Fibroblast of the conjunctiva (primary cell): Measurements from ENCODE around the gene TNFSF13.

Source experiments
- DNase-seq: peaks from one replicate; pipeline ENCODE4 v3.0.0-alpha.2; 2010; ENCODE audit warnings: low read depth

TNFSF13 gene

DNA sequence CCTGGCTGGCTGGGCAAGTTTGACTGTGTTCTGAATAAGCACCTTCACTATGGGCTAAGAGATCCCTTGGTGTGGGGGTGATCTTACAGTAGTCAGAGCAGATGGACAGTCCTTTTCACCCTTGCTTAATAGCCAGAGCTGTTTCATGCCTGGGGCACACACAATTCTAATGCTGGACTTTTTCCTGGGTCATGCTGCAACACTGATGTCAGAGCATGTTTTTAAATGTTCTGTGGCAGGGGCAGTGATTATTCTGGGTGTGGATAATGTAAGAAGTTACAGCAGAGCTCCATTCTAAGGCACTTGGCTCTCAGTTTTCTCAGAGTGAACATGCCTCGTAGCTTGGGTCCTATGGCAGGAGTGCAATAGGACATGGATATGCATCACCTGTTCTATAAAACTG, 16.9 kb downstream of the TNFSF13 start:
- no peak for DNase-seq

DNA sequence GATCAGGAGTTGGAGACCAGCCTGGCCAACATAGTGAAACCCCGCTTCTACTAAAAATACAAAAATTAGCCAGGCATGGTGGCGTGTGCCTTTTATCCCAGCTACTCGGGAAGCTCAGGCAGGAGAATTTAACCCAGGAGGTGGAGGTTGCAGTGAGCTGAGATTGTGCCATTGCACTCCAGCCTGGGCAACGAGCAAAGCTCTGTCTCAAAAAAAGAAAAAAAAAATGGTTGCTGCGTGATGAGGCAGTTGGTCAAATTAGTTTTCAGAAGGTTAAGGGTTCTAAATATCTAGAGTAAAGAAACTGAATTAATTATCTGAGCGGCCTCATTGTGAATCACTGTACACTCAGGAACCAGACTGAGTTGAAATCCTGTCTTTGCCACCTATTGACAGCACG, 17.4 kb downstream of the TNFSF13 start:
- DNase-seq = no peak

DNA sequence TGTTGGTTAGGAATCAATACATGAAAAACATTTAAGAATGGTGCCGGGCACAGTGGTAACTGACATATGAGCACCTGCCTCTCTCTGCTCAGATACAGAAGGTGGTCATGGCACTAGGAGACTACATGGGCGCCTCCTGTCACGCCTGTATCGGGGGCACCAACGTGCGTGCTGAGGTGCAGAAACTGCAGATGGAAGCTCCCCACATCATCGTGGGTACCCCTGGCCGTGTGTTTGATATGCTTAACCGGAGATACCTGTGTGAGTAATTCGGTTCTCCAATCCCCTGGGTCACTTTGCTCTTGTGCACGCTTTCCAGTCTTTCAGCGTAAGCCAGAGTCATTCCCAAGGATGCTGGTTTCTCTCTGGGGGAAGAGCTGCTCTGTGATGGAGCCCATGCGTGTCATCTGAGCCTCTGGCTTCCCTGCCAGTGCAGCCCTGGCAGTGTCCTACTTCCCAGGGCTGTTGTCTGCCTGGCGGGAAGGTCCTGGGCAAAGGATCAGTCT, 17.9 kb downstream of the TNFSF13 start:
- no peak for DNase-seq

DNA sequence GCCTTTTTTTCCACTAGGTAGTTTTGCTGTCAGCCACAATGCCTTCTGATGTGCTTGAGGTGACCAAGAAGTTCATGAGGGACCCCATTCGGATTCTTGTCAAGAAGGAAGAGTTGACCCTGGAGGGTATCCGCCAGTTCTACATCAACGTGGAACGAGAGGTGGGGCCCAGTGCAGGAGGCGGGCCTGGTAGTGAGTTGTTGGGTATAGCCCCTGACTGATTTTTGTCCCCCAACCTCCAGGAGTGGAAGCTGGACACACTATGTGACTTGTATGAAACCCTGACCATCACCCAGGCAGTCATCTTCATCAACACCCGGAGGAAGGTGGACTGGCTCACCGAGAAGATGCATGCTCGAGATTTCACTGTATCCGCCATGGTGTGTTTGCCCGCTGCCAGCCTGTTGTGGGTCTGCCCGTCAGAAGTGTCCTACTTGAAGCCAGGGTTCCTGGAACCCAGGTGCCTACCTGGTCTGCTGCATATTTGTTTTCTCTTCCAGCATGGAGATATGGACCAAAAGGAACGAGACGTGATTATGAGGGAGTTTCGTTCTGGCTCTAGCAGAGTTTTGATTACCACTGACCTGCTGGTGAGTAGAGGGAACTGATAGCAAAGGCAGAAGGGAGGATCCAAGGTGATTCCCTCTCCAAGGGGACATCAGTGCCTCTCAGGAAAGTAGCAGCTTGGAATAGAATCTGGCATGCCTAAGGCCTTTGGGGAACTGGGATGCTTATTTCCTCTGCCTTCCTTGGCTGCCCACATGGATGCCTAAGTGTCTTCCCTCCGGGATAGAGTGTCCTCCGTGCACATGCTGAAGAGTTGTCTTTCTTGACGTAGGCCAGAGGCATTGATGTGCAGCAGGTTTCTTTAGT, 19.0 kb downstream of the TNFSF13 start:
- DNase-seq = no peak

- peak; percentile 75 for DNase-seq
Measured at GRCh38 chr17:7579001-7579833, 20.7 kb downstream of the TNFSF13 start, which contains the start of gene CD68. Gene CD68 (plus strand): TSS chr17:7579638. CDS start chr17:7579678, 40 bp downstream.

DNA sequence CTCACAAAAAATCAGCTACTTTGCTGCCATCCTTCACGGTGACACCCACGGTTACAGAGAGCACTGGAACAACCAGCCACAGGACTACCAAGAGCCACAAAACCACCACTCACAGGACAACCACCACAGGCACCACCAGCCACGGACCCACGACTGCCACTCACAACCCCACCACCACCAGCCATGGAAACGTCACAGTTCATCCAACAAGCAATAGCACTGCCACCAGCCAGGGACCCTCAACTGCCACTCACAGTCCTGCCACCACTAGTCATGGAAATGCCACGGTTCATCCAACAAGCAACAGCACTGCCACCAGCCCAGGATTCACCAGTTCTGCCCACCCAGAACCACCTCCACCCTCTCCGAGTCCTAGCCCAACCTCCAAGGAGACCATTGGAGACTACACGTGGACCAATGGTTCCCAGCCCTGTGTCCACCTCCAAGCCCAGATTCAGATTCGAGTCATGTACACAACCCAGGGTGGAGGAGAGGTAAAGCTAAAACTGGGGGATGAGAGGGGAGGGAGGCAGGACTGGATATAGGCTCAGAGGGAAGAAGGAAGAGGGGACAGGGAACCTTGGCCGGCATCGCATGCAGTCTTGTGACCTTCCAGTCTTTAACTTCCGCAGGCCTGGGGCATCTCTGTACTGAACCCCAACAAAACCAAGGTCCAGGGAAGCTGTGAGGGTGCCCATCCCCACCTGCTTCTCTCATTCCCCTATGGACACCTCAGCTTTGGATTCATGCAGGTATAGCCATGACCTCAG, 21.5 kb downstream of the TNFSF13 start:
- DNase-seq = no peak

DNA sequence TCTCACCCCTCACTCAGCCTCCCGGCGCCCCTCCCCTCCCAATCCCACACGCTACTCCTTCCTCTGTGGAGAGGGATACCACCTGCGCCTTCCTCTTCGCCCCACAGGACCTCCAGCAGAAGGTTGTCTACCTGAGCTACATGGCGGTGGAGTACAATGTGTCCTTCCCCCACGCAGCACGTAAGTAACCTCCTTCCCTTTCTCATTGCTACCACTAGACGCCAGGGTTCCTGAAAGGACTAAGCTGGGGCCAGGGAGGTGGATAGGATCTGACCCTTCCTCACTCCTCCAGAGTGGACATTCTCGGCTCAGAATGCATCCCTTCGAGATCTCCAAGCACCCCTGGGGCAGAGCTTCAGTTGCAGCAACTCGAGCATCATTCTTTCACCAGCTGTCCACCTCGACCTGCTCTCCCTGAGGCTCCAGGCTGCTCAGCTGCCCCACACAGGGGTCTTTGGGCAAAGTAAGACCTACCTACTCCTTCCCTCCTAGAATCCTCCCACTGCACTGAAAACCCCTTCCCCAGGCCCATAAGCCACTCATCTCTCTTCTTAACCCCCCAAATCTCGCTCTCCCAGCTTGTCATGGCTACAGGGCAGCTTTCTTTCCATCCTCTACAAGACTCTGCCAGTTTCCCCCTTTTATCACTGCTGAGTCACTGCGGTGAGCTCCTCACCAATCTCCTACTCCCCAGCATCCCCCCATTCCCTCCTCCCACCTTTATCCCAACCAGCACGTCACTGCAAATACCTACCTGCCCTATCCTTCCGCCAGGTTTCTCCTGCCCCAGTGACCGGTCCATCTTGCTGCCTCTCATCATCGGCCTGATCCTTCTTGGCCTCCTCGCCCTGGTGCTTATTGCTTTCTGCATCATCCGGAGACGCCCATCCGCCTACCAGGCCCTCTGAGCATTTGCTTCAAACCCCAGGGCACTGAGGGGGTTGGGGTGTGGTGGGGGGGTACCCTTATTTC, 22.3 kb downstream of the TNFSF13 start:
- no peak for DNase-seq

DNA sequence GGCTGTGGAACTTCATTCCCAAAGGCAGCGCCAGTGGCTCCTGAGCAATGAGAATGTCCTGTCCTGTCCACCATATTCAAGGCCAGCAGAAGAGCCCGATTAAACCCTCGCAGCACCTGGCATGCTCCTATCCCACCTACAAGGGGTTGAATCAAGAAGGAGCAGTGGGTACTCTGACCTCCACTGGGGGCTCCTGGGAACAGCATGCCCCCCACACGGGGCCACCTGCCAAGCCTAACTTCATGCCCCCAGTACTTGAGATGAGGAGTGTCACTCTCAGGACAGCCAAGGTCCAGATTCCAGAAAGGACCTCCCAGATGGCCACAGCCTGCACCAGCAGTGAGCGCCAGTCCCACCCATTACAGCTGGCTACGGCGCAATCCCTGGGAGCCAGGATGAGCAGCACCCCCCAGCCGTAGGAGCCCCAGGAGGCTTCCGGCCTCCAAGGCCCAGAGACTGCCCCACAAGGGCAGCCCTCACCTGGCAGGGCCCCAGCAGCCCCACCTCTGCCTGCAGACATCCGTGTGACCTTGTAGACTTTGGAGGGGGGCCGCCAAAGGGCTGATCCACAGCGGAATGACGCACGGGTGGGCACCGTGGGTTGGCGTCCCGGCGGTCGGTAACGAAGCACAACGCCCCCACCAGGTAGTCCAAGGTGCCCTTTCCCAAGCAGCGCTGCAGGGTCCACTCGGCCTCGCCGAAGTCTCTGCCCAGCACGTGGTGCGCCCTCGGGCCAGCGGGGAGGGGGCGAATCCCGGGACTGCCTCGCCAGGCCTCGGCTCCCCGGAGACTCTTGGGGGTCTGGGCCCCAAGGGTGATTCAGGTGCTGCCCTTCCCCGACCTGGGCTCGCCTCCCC, 24.1 kb downstream of the TNFSF13 start:
- no peak for DNase-seq

- peak; percentile 96 for DNase-seq
Measured at GRCh38 chr17:7583253-7584109, 24.9 kb downstream of the TNFSF13 start, which contains the start of gene MPDU1. Gene MPDU1 (plus strand): TSS chr17:7583852. CDS start chr17:7583863, 11 bp downstream.

DNA sequence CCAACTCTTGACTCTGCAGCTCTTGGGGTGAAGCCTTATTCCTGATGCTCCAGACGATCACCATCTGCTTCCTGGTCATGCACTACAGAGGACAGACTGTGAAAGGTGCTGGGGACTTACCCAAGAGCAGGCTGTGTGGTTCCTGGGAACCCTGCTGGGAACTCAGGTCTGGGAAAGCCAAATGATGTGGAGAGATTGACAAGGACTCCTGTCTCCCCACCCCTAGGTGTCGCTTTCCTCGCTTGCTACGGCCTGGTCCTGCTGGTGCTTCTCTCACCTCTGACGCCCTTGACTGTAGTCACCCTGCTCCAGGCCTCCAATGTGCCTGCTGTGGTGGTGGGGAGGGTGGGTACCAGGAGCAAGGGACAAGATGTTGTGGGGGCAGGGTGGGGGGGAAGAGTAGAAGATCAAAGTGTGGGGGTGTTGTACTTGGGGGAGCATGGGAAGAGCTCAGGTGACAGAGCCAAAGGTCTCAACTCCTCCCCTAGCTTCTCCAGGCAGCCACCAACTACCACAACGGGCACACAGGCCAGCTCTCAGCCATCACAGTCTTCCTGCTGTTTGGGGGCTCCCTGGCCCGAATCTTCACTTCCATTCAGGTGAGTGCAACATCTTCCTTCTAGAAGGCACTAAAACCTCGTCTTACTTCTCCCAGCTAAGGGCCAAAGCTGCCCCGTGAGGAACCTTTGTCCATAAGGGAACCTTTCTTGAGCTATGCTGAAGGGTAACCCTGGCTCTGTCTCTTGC, 28.3 kb downstream of the TNFSF13 start:
- DNase-seq = no peak

DNA sequence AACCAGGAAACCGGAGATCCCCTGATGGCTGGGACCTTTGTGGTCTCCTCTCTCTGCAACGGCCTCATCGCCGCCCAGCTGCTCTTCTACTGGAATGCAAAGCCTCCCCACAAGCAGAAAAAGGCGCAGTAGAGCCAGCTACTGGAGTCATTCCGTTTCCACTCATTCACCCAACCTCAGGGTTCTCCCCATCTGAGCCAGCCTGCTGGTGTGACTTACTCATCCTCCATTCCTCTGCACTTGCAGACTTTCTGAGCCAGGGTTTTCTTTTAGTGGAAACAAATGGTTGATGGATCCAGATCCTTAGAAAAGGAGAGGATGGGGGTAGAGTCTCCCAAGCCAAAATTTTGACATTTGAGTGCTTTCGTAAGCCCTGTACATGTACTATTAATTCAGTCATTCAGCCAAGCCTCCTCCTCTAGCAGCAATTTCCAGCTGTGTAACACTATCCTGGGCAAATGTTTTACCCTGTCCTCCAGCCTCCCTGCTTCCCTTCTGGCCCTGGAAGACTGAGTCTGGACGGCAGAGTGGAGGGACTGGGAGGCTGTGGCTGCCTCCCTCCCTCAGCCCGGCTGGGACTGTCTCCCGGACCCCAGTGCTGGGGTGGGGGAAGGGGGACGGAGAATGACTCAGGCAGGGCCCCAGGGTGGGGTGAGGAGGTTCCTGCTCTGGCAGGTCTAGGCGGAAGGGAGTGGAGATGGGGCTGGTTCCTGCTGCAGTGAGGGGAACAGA, 29.0 kb downstream of the TNFSF13 start:
- DNase-seq = peak; percentile 76

DNA sequence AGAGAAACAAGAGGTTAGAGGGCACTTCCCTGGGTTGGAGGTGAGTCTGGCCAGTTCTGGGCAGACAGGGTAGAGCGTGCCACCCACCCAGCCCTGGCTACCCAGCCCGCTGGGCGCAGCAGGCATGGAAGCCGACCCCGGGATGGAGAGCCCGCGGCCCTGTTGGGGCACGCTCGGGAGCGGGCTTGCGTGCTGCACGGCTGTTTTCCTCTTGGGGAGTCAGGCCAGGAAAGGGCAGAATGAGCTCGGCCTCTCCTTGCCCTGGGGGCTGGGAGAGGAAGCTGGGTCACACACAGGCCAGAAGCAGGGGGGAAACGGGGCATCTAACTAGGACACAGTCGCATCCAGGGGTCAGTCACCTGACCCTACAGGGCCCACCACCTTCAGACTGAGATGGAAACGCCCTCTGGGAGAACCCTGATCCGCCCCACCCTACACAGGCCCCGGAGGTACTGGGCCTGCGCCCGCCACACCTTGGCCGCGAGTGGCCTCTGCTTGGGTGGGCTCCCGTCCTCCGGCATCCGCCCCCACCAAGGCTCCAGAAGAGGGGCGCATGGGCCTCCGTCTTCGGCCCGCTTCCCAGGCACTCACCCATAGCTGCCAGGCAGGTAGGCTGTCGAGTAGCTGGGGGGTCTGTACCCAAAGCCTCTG, 30.1 kb downstream of the TNFSF13 start:
- DNase-seq = no peak

DNA sequence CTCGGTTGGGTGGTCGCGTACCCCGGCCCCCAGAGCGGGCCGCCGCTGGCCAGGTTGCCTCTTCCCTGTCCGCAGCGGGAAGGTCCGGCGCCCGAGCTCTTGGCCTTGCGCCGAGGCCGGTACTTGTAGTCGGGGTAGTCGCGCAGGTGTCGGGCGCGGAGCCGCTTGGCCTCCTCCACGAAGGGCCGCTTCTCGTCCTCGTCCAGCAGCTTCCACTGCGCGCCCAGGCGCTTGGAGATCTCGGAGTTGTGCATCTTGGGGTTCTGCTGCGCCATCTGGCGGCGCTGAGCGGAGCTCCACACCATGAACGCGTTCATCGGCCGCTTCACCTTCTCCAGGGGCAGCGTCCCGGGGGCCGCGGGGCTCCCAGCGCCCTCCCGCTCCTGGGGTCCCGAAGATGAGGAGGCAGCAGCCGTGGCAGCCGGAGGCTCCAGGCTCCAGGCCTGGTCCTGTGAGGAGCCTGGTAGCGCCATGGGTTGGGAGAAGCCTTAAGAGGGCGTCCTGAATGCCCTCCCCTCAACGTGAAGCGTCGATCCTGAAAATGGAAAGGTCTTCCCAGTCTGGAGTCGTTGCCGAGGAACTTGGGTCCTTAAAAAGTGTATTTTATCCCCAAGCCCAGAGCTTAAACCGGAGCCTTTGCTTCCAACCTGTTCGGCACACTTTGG, 30.8 kb downstream of the TNFSF13 start:
- peak; percentile 75 for DNase-seq

- DNase-seq = no peak
Measured at GRCh38 chr17:7589891-7590691, 31.5 kb downstream of the TNFSF13 start, which contains the start of gene SOX15. Gene SOX15 (minus strand): TSS chr17:7590094. CDS start chr17:7589676, 418 bp downstream.

DNA sequence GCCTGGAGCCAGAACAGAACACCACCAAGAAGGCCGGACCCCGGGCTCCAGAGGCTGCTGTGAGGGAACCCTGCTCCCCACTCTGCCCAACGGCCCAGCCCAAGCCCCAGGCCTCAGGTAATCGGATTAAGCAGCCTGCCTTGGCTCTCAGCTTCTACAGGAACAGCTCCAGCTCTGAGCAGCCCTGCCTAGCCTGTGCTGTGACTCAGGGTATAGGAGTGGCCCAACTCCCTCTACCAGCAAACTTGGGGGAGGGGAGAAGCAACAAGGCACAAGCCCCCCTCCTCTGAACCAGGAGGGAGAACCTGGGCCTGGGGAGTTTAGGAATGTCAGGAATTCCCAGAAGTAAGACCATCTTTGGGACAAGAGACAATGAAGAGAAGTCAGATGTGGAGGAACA, 32.2 kb downstream of the TNFSF13 start:
- no peak for DNase-seq
